Activated T-helper 1 cell treated with anti-CD3 and anti-CD28 coated beads, Interleukin-12 subunit alpha, Interleukin-12 subunit beta, Interleukin-2, Interleukin-4 antibody, amounts not matched to agents 30 ng/mL and 10 ng/mL and 1 ng/mL, durations not matched to agents 14 hours and 24 hours and 36 hours (primary cell): ENCODE measurements around the gene IRAK2. TPM values are rescaled to one million over a fixed set of nuclear protein-coding genes. Genes with fewer than 3 reads are reported as not detected.

Experiments used
- DNase-seq: peaks from one replicate; pipeline ENCODE4 v3.0.0; 2021; ENCODE audit warnings: low spot score
- H3K27ac Mint-ChIP-seq: one replicate; pipeline ENCODE4 v1.8.0; 2021; ENCODE audit warnings: mild to moderate bottlenecking, mixed read lengths
- H3K27me3 Mint-ChIP-seq: one replicate; pipeline ENCODE4 v1.8.0; 2022; ENCODE audit warnings: mild to moderate bottlenecking, moderate library complexity, mixed read lengths; ENCODE audit not compliant: insufficient read depth
- H3K36me3 Mint-ChIP-seq: one replicate; pipeline ENCODE4 v1.8.0; 2021; ENCODE audit warnings: low read depth, mixed read lengths
- H3K4me1 Mint-ChIP-seq: one replicate; pipeline ENCODE4 v1.8.0; 2021; ENCODE audit warnings: low read depth, mixed read lengths
- H3K4me3 Mint-ChIP-seq: one replicate; pipeline ENCODE4 v1.8.0; 2021; ENCODE audit warnings: mild to moderate bottlenecking, moderate library complexity, mixed read lengths
- H3K9me3 Mint-ChIP-seq: one replicate; pipeline ENCODE4 v1.8.0; 2021; ENCODE audit warnings: mixed read lengths
- intact Hi-C: fragments of 100-400 bp; cut with micrococcal nuclease; formaldehyde crosslinking; loops from one replicate; pipeline ENCODE4 v1.15.1; 2024
- total RNA-seq: library from RNA; stranded (reverse); gene quantifications from 2 replicates; pipeline ENCODE4 v1.2.3, GENCODE V29; 2022

IRAK2 gene
- total RNA-seq, 1 donor from 2014 or later: 8.6 TPM

DNA sequence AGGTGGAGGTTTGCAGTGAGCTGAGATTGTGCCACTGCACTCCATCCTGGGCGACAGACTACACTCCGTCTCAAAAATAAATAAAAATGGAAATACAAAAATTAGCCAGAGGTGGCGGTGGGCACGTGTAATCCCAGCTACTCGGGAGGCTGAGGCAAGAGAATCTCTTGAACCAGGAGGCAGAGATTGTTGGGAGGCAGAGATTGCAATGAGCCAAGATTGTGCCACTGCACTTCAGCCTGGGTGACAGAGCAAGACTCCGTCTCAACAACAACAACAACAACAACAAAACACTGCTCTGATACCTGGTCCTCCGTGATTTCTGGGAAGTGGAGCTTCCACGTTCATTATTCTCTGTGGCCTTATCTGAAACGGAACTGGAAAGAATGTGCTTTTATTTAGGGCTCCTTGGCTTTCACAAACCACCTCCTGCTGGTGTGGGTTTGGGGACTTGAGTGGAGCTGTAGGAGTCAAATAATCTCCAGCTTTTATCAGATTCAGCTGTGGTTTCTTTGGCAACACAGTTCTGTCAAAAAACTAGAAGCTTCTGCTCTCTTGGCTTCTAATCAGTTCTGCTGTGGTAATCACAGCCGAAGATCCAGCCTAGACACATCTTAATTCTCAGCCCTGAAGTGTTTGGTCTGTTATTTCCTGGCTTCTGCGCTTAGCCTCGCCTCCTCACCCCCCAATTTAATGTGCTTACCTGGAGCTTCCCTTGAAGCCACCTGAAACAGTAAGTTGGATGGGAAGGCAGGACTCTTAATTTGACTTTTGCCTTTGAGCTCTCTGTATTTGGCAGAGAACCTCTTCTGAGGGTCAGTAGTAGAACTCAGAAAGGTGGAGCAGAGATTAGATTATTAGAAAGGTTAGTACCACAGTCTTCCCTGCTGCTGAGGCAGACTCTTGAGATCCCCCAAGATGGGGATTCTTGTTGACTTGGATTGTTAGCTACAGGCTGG lies 21.4 kb downstream of the IRAK2 start:
- intact Hi-C loops: no loop called here
- H3K4me3 Mint-ChIP-seq: peak overlapping the region; percentile 79
- H3K36me3 Mint-ChIP-seq: peaks cover 34% of the 10 kb centered on the region
- no peaks in the 10 kb centered on the region for H3K9me3 Mint-ChIP-seq
- no peak for DNase-seq
- peak overlapping the region; percentile 89 for H3K27ac Mint-ChIP-seq
- peaks cover 49% of the 10 kb centered on the region for H3K4me1 Mint-ChIP-seq
- no peaks in the 10 kb centered on the region for H3K27me3 Mint-ChIP-seq

DNA sequence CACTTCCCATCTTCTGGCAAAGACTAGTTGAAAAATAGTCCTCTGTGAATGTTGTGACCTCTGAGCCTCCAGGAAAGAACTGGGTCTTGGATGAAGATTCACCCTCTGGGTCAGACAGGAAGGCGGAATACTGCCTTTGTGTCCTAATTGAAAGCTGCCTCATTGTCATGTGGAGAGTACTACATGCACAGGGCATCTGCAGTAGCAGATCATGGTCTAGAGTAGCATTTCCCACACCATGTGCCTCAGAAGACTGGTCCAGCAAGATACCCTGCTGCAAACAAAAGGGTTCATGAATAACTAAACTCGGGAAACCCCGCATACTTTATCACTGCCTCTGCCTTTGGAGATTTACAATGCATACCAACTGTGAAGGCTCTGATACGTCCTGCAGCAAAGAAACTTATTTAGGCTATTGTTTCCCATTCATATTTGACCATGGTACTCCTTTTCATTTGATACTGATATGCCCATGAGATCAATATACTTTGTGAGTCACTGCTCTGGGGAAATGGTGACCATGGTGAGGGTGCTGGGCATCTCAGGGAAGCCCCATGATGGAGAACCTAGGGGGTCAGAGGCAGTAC lies 22.7 kb downstream of the IRAK2 start:
- DNase-seq: no peak
- Mint-ChIP-seq H3K27me3 (no peaks in the 10 kb centered on the region), H3K9me3 (no peaks in the 10 kb centered on the region), H3K27ac (peak overlapping the region; percentile 74), H3K4me3 (peak overlapping the region; percentile 70), H3K4me1 (peaks cover 62% of the 10 kb centered on the region), H3K36me3 (peaks cover 27% of the 10 kb centered on the region)
- intact Hi-C loops: no loop called here

GRCh38 chr3:10187944-10188343 lies 23.2 kb downstream of the IRAK2 start:
- DNase-seq: no peak
- peak overlapping the region; percentile 74 for H3K27ac Mint-ChIP-seq
- peak overlapping the region; percentile 70 for H3K4me3 Mint-ChIP-seq

GRCh38 chr3:10188804-10189556 lies 24.3 kb downstream of the IRAK2 start:
- Mint-ChIP-seq H3K4me3 (peak overlapping the region; percentile 69), H3K27ac (peak overlapping the region; percentile 91), H3K36me3 (peaks cover 27% of the 10 kb centered on the region), H3K27me3 (no peaks in the 10 kb centered on the region), H3K9me3 (no peaks in the 10 kb centered on the region), H3K4me1 (peaks cover 75% of the 10 kb centered on the region)
- no peak for DNase-seq
- intact Hi-C loops: loop anchor here (1.0 kb wide), 1 partner anchor 10 kb away; no protein-coding TSS in a partner anchor

More at GRCh38 chr3:10187944-10188343, 23.2 kb downstream of the IRAK2 start:
- intact Hi-C loops: no loop called here
- Mint-ChIP-seq H3K9me3 (no peaks in the 10 kb centered on the region), H3K27me3 (no peaks in the 10 kb centered on the region), H3K36me3 (peaks cover 27% of the 10 kb centered on the region), H3K4me1 (peaks cover 68% of the 10 kb centered on the region)

- H3K4me3 Mint-ChIP-seq: peak overlapping the region; percentile 69
Observed at GRCh38 chr3:10189557-10190354, 25.0 kb downstream of the IRAK2 start.

DNA sequence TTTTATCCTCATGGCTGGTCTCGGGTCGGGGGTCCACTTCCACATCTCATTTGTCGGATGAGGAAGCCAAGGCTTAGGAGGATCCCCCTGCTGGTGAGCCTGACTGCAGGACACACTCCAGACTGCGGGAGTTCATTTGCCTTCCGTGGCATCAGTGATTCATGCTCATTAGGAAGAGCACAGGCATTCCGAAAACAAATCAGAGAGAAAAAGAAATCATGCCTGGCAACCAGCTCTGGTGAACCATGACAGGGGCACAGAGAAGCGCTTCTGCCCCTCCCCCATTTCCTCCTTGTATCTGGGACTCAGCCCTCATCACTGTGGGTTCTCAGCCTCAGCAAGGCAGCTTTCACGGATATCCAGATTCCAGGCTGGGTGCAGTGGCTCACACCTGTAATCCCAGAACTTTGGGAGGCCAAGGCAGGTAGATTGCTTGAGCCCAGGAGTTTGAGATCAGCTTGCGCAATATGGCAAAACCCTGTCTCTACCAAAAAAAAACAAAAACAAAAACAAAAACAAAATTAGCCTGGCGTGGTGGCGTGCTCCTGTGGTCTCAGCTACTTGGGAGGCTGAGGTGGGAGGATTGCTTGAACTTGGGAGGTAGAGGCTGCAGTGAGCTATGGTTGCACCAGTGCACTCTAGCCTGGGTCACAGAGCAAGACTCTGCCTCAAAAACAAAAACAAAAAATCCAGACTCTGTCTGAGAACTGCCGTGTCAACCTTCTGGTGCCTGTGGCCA lies 28.4 kb downstream of the IRAK2 start:
- H3K4me3 Mint-ChIP-seq: peak overlapping the region; percentile 63
- no peaks in the 10 kb centered on the region for H3K9me3 Mint-ChIP-seq
- intact Hi-C loops: loop anchor here (1.0 to 2.0 kb wide), 6 partner anchors 10 to 78 kb away; partner anchors contain the start of gene BRK1

More at GRCh38 chr3:10189557-10190354, 25.0 kb downstream of the IRAK2 start:
- peak; percentile 44 for DNase-seq
- H3K4me1 Mint-ChIP-seq: peaks cover 77% of the 10 kb centered on the region
- intact Hi-C loops: loop anchor here (1.0 kb wide), 1 partner anchor 10 kb away; no protein-coding TSS in a partner anchor
- peaks cover 25% of the 10 kb centered on the region for H3K36me3 Mint-ChIP-seq
- H3K27me3 Mint-ChIP-seq: no peaks in the 10 kb centered on the region
- H3K9me3 Mint-ChIP-seq: no peaks in the 10 kb centered on the region
- H3K27ac Mint-ChIP-seq: peak overlapping the region; percentile 91

GRCh38 chr3:10193692-10194327 lies 29.1 kb downstream of the IRAK2 start:
- peak overlapping the region; percentile 63 for H3K4me3 Mint-ChIP-seq
- intact Hi-C loops: loop anchor here (2.0 kb wide), 2 partner anchors 51 to 79 kb away; partner anchors contain the start of gene BRK1

More for the DNA sequence above, 28.4 kb downstream of the IRAK2 start:
- peaks cover 75% of the 10 kb centered on the region for H3K4me1 Mint-ChIP-seq
- no peak for DNase-seq
- peaks cover 10% of the 10 kb centered on the region for H3K36me3 Mint-ChIP-seq
- H3K27ac Mint-ChIP-seq: peak overlapping the region; percentile 82
- no peaks in the 10 kb centered on the region for H3K27me3 Mint-ChIP-seq

GRCh38 chr3:10194328-10195071 lies 29.8 kb downstream of the IRAK2 start:
- H3K4me3 Mint-ChIP-seq: peak overlapping the region; percentile 63
- H3K36me3 Mint-ChIP-seq: peaks cover 2% of the 10 kb centered on the region
- no peaks in the 10 kb centered on the region for H3K9me3 Mint-ChIP-seq
- intact Hi-C loops: no loop called here
- H3K27ac Mint-ChIP-seq: peak overlapping the region; percentile 82
- peaks cover 78% of the 10 kb centered on the region for H3K4me1 Mint-ChIP-seq
- peak; percentile 50 for DNase-seq
- no peaks in the 10 kb centered on the region for H3K27me3 Mint-ChIP-seq

More at GRCh38 chr3:10193692-10194327, 29.1 kb downstream of the IRAK2 start:
- Mint-ChIP-seq H3K27ac (peak overlapping the region; percentile 82), H3K9me3 (no peaks in the 10 kb centered on the region), H3K36me3 (peaks cover 9% of the 10 kb centered on the region), H3K4me1 (peaks cover 78% of the 10 kb centered on the region), H3K27me3 (no peaks in the 10 kb centered on the region)
- DNase-seq: no peak

DNA sequence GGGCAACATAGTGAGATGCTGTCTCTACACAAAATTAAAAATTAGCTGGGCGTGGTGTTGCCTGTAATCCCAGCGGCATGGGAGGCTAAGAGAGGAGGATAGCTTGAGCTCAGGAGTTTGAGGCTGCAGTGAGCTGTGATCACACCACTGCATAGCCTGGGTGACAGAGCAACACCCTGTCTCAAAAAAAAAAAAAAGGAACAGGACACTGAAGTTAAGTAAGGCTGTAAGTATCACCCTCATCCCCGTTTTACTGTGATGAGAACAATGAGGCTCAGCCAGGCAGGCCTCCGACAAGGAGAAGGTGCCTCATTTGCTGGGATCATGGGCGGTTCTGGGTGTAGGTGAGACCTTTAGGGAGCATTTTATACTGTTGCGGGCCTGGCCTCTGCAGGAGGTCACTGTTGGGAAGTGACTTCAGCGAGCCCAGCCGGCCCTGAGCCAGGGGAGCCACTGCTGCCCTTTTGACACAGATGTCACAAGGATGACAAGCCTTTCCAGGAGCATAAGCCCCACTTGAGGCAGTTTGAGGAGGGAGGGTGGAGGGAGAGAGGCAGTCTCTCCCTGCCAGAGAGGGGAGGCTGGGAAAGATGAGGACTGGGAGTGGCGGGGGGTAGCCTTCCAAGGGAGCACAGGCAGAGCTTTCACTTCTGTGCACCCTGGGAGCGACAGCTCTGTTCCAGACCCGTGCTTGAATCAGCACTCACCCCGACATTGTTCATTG lies 30.8 kb downstream of the IRAK2 start:
- H3K4me1 Mint-ChIP-seq: peaks cover 76% of the 10 kb centered on the region
- no peak for DNase-seq
- H3K27ac Mint-ChIP-seq: peak overlapping the region; percentile 82
- no peaks in the 10 kb centered on the region for H3K27me3 Mint-ChIP-seq
- intact Hi-C loops: no loop called here
- H3K36me3 Mint-ChIP-seq: peaks cover 2% of the 10 kb centered on the region
- H3K4me3 Mint-ChIP-seq: peak overlapping the region; percentile 63
- H3K9me3 Mint-ChIP-seq: no peaks in the 10 kb centered on the region

- Mint-ChIP-seq H3K27ac (peak overlapping the region; percentile 82), H3K4me1 (peaks cover 80% of the 10 kb centered on the region), H3K9me3 (no peaks in the 10 kb centered on the region), H3K27me3 (no peaks in the 10 kb centered on the region), H3K36me3 (peaks cover 8% of the 10 kb centered on the region), H3K4me3 (peak overlapping the region; percentile 13)
- intact Hi-C loops: no loop called here
- no peak for DNase-seq
Observed at GRCh38 chr3:10196389-10197052, 31.8 kb downstream of the IRAK2 start.
